GM21717 (cell line): ENCODE measurements around the gene PKNOX2.

ENCODE experiments used
- ATAC-seq: cut with Tn5 transposase; IDR thresholded peaks from one replicate; pipeline ENCODE4 v1.9.1; 2021; ENCODE audit warnings: mild to moderate bottlenecking, moderate library complexity; ENCODE audit not compliant: unreplicated experiment

PKNOX2 gene

DNA sequence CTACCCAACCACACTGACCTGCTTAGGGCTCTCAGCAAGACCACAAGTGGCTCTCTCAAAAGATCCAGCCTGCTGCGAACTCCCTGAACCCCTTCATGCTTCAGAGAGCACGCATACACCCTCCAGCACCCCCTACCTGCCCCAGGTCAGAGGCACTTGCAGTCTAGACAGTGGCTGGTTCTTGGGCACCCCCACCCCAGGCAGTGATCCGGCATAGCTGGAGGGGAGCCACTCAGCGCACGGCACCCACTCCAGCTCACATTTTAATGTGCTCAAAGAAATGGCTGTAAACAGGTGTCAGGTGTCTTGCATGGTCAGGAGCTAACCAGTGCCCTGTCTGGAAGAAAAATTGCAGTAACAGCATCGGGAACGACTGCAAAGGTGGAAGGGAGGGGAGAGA lies 140.8 kb downstream of the PKNOX2 start:
- no peak for ATAC-seq

DNA sequence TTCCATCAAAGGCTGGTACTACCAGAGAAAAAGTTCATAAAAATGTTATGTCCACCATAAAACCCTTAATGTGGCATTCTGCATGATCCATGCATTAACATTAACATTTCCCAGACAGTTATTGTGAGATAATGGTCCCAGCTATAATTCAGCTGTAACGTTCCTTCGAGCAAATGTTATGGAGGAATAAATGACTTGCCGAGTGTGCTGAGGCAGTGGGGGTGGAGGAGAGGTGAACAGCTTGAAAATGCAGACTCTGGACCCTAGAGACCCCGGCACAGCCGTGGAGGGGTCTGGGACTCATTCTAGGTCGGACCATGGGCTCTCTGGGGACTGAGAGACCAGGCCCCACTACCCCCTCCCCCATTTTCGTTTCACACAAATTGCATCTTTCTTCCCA lies 141.9 kb downstream of the PKNOX2 start:
- no peak for ATAC-seq

GRCh38 chr11:125308246-125308645 lies 143.7 kb downstream of the PKNOX2 start:
- no peak for ATAC-seq

GRCh38 chr11:125312391-125312790 lies 147.8 kb downstream of the PKNOX2 start:
- ATAC-seq, result no peak

- ATAC-seq, result no peak
These were observed 148.3 kb downstream of the PKNOX2 start for GRCh38 chr11:125312812-125313211.

- no peak for ATAC-seq
These were observed 149.0 kb downstream of the PKNOX2 start for GRCh38 chr11:125313271-125314219.

- no peak for ATAC-seq
These were observed 149.9 kb downstream of the PKNOX2 start for GRCh38 chr11:125314276-125315078.

DNA sequence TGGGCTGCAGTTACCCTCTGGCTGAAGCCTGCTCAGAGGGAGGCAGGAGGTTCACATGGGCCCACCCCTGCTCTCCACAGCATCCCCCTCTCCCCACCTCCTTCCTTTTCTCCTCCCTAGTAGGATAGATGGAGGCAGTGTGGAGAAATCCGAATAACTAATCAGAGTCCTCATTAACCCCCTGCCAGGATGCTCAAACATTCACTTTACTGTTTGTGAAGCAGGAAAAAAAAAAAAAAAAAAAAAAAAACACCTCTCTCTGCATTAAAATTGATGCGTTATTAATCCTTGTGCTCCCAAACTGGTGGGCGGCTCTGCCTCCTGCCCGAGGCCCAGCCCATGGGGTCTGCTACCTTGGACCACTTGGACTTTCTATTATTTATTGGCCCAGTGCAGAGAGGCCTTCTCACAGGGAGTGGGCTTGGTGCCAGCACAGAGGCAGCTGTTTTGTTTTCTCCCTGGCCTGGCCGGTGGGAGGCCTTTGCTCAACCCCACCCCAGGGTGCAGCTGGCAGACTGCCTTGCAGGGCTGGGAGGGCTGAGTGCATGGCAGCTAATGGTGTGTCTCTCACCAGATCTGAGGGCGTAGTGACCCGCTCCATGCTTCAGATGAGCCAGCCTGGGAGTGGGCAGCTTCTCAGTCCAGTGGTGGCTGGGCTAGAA lies 150.7 kb downstream of the PKNOX2 start:
- ATAC-seq, result no peak

- no peak for ATAC-seq
These were observed 152.9 kb downstream of the PKNOX2 start for GRCh38 chr11:125317416-125317815.

DNA sequence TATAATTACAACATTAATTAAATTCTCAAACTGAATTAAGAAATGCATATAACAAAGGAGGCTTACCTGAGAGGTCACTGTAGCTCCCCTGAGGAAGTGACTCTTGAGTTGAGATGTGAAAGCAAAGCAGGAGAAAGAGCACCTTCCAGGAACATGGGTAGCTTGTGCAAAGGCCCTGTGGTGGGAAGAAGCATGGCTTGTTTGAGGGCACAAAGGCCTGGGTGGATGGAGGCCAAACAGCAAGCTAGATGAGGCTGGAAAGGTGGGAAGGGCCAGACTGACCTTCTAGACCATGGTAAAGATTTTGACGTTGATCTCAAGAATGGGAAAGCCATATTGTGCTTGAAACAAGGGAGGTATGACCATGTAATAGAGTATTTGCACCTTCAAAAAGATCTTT lies 155.1 kb downstream of the PKNOX2 start:
- no peak for ATAC-seq

DNA sequence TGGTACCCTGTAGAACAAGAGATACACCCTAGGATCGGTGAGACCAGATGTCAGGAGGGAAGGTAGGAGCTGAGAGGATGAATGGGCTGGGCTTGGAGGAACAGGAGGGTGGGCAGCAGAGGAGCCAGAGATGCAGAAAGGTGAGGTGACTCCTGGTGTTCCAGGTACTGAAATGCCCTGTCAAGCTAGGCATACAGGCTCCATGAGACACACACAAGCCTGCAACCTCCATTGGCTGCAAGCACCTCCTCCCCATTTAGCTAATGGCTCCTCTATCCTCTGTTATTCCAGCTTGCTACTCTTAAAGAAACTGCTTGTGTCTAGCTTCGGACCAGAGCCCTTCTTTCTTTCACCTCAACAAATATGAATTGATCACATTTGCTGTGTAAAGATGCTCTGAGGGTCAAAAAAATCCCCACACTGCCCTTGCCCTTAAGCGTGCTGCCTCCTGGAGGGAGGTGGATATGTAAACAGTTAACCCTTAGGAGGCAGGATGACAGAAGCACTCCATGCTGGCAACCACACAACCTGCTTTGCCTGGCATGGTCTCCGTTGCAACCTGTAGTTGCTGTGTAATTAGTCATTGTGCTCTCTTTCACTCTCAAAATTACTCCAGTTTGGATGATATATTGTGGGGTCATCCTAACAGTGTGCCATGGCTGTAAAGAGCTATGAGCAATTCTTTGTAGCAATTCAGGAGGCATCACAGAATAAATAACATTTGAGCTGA lies 156.0 kb downstream of the PKNOX2 start:
- no peak for ATAC-seq

GRCh38 chr11:125322289-125322688 lies 157.7 kb downstream of the PKNOX2 start:
- no peak for ATAC-seq

- no peak for ATAC-seq
These were observed 160.6 kb downstream of the PKNOX2 start for GRCh38 chr11:125325196-125325595.

- ATAC-seq, result no peak
These were observed 161.6 kb downstream of the PKNOX2 start for GRCh38 chr11:125326126-125326525.

- no peak for ATAC-seq
These were observed 163.1 kb downstream of the PKNOX2 start for GRCh38 chr11:125327518-125328224.

- no peak for ATAC-seq
These were observed 163.7 kb downstream of the PKNOX2 start for GRCh38 chr11:125328225-125328580.

DNA sequence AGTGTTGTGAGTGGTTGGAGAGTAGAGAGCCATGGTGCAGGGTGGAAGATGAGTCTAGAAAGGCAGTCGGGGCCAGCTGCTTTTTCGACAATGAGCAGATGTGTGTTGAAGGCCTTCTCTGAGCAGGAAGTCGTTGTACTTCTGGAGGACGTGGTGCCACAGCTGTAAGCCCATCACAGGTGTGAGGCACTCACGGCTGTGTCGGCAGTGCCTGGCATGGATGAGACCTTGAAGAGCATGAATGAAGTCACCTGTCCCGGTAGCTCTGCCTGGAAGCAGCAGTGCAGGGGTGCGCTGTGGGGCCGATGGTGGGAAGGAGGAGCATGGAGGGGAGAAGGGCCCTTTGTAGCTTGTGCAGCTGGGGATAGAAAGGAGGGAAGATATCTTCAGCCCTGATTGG lies 165.2 kb downstream of the PKNOX2 start:
- no peak for ATAC-seq

- ATAC-seq, result no peak
These were observed 166.1 kb downstream of the PKNOX2 start for GRCh38 chr11:125330462-125331325.

- no peak for ATAC-seq
These were observed 166.9 kb downstream of the PKNOX2 start for GRCh38 chr11:125331357-125332035.
